Astrocyte (in vitro differentiated cells and primary cell): ENCODE measurements around the gene VWA8. TPM values are rescaled to one million over a fixed set of nuclear protein-coding genes. Genes with fewer than 3 reads are reported as not detected.

Source experiments
- DNase-seq: peaks from one replicate; pipeline ENCODE4 v3.0.0-alpha.2; 2010; ENCODE audit warnings: low read depth
- FAIRE-seq: peaks from 2 replicates; lab custom pipeline; 2011; peaks lifted over from hg19 to GRCh38; lab: Jason Lieb, UNC
- H2AFZ ChIP-seq: 2 replicates; pipeline ENCODE4 v1.6.0; 2012; ENCODE audit warnings: low read depth, low read length, inconsistent platforms
- H3K27ac ChIP-seq: 2 replicates; pipeline ENCODE4 v1.5.1; 2011; ENCODE audit warnings: low read depth, low read length, inconsistent platforms
- H3K27me3 ChIP-seq: 2 replicates; pipeline ENCODE4 v1.6.0; 2011; ENCODE audit warnings: low read length, inconsistent platforms; ENCODE audit not compliant: insufficient read depth
- H3K36me3 ChIP-seq: 2 replicates; pipeline ENCODE4 v1.5.1; 2011; ENCODE audit warnings: low read length, inconsistent platforms; ENCODE audit not compliant: insufficient read depth
- H3K4me1 ChIP-seq: 2 replicates; pipeline ENCODE4 v1.5.1; 2011; ENCODE audit warnings: low read length, inconsistent platforms; ENCODE audit not compliant: insufficient read depth
- H3K4me2 ChIP-seq: 2 replicates; pipeline ENCODE4 v1.6.0; 2012; ENCODE audit warnings: low read length, inconsistent platforms
- H3K4me3 ChIP-seq: 2 replicates; pipeline ENCODE4 v1.5.1; 2011; ENCODE audit warnings: low read depth, mild to moderate bottlenecking, low read length, inconsistent platforms; ENCODE audit not compliant: insufficient read depth
- H3K79me2 ChIP-seq: 2 replicates; pipeline ENCODE4 v1.6.0; 2012; ENCODE audit warnings: mild to moderate bottlenecking, low read length, inconsistent platforms; ENCODE audit not compliant: insufficient read depth
- H3K9ac ChIP-seq: 2 replicates; pipeline ENCODE4 v1.6.0; 2012; ENCODE audit warnings: mild to moderate bottlenecking, low read length, inconsistent platforms
- H3K9me3 ChIP-seq: 2 replicates; pipeline ENCODE4 v1.5.1; 2012; ENCODE audit warnings: low read depth, mild to moderate bottlenecking, low read length, inconsistent platforms; ENCODE audit not compliant: insufficient read depth
- H4K20me1 ChIP-seq: 2 replicates; pipeline ENCODE4 v1.6.0; 2012; ENCODE audit warnings: low read length, inconsistent platforms; ENCODE audit not compliant: insufficient read depth
- H3K27ac Mint-ChIP-seq: one replicate; pipeline ENCODE4 v1.8.0; 2021; ENCODE audit warnings: mild to moderate bottlenecking, mixed read lengths; ENCODE audit not compliant: unreplicated experiment
- H3K27me3 Mint-ChIP-seq: one replicate; pipeline ENCODE4 v1.8.0; 2021; ENCODE audit warnings: low read depth, mixed read lengths; ENCODE audit not compliant: unreplicated experiment
- H3K36me3 Mint-ChIP-seq: one replicate; pipeline ENCODE4 v1.8.0; 2021; ENCODE audit warnings: low read depth, mixed read lengths; ENCODE audit not compliant: unreplicated experiment
- H3K4me1 Mint-ChIP-seq: one replicate; pipeline ENCODE4 v1.8.0; 2021; ENCODE audit warnings: low read depth, mixed read lengths; ENCODE audit not compliant: unreplicated experiment
- H3K4me3 Mint-ChIP-seq: one replicate; pipeline ENCODE4 v1.8.0; 2021; ENCODE audit warnings: mild to moderate bottlenecking, moderate library complexity, mixed read lengths; ENCODE audit not compliant: unreplicated experiment
- H3K9me3 Mint-ChIP-seq: one replicate; pipeline ENCODE4 v1.8.0; 2021; ENCODE audit warnings: mild to moderate bottlenecking, mixed read lengths; ENCODE audit not compliant: unreplicated experiment
- CTCF ChIP-seq: IDR thresholded peaks from 2 replicates; pipeline ENCODE4 v1.5.1; 2011; ENCODE audit warnings: low read depth, mild to moderate bottlenecking, inconsistent platforms, low read length, moderate library complexity; ENCODE audit not compliant: insufficient read depth
- EZH2 ChIP-seq: IDR thresholded peaks from 2 replicates; pipeline ENCODE4 v1.6.1; 2012; ENCODE audit warnings: mild to moderate bottlenecking, low read length, inconsistent platforms; ENCODE audit not compliant: insufficient read depth
- total RNA-seq: library from RNA; stranded (reverse); gene quantifications from 2 replicates; pipeline ENCODE4 v1.2.1, GENCODE V29; 2021

VWA8 gene
- total RNA-seq, 1 donor from 2014 or later, result 15.6 TPM

DNA sequence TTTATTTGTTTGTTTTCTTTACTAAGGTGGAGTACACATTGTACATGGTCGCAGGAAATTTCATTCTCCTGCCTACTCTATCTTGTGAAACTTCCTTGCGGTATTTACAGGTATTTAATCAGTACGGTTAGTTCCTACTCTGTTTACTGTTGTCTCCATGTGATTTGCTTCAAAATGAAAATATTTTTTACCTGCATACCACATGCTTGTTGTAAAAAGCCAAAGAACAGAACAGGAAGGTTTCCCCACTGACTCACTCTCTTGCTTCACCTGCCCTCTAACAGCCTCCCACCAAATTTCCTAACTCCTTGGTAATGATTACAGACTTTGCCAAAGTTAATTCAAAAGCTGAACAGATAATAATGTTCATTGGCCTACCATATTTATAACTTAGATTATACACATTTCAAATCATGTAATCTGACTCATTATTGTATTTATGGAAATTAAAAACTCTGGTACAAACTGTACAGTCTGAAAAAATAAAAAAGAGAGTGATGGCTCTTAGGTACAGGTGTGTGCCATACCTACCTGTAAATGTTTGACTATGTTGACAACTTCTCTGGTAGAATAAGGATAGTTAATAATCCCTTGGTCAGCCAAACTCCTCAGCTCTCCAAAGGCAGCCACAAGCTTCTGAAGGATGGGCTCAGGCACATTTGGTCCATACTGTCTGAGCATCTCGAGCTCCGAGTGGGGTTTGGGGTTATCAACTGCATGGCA lies 239.9 kb downstream of the VWA8 start:
- TF ChIP-seq CTCF (no peak), EZH2 (no peak)
- H3K4me2 ChIP-seq, result no peak overlapping the region
- no peaks in the 10 kb centered on the region for H3K9me3 ChIP-seq
- Mint-ChIP-seq H3K36me3 (no peaks in the 10 kb centered on the region), H3K27me3 (no peaks in the 10 kb centered on the region), H3K9me3 (no peaks in the 10 kb centered on the region), H3K27ac (no peak overlapping the region), H3K4me3 (no peak overlapping the region), H3K4me1 (peaks cover 2% of the 10 kb centered on the region)
- no peaks in the 10 kb centered on the region for H4K20me1 ChIP-seq
- FAIRE-seq (no peak), DNase-seq (no peak)
- no peak overlapping the region for H3K9ac ChIP-seq
- H3K79me2 ChIP-seq, result no peaks in the 10 kb centered on the region
- H3K4me3 ChIP-seq, result no peak overlapping the region
- no peaks in the 10 kb centered on the region for H3K4me1 ChIP-seq
- H2AFZ ChIP-seq, result no peak overlapping the region
- no peaks in the 10 kb centered on the region for H3K27me3 ChIP-seq
- H3K36me3 ChIP-seq, result no peaks in the 10 kb centered on the region
- H3K27ac ChIP-seq, result no peak overlapping the region

DNA sequence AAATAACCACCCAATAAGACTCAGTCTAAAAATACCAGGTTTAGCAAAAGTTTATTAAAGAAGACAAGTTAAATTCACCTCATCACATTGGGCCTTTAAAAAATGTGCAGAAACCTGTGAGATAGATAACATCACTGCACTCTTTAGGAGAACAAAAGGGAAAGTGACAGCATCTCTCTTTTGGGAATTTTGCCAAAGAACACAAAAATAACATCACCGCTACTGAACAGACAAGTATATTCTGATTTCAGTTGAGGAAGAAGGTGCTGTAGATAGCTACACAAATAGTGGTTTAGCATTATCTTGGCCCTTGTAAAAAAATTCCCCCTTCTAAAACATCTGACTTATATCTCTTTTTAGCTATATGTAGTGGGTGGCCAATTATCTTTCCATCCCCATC lies 244.7 kb downstream of the VWA8 start:
- no peak for TF ChIP-seq CTCF
- no peak for TF ChIP-seq EZH2
- no peak overlapping the region for H3K4me3 Mint-ChIP-seq
- Histone ChIP-seq H3K4me1 (no peaks in the 10 kb centered on the region), H3K4me3 (no peak overlapping the region), H3K4me2 (no peak overlapping the region), H3K27me3 (no peaks in the 10 kb centered on the region), H3K9ac (no peak overlapping the region), H2AFZ (no peak overlapping the region), H3K36me3 (no peaks in the 10 kb centered on the region), H3K79me2 (no peaks in the 10 kb centered on the region), H3K9me3 (no peaks in the 10 kb centered on the region), H3K27ac (no peak overlapping the region), H4K20me1 (no peaks in the 10 kb centered on the region)
- H3K27me3 Mint-ChIP-seq, result no peaks in the 10 kb centered on the region
- FAIRE-seq (peak; percentile 49), DNase-seq (no peak)
- no peaks in the 10 kb centered on the region for H3K9me3 Mint-ChIP-seq
- H3K4me1 Mint-ChIP-seq, result peaks cover 2% of the 10 kb centered on the region
- H3K36me3 Mint-ChIP-seq, result peaks cover 2% of the 10 kb centered on the region
- no peak overlapping the region for H3K27ac Mint-ChIP-seq

DNA sequence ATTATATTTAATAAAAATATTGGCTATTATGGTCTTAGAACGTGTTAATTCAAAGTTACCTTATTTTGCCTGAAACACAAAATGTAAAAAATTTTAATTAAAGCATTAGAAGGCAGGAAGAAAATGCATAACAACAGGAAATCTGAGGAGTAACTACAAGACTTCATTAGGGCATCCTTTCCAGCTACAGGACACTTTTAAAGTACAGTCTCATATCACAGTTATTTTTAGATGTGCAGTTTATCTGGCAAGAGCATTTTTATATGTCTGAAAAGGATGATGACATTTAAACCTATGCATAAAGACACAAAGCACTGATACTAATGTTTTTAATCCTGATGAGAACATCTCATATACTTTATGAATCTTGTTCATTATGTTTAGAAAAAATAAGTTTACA lies 247.5 kb downstream of the VWA8 start:
- Histone ChIP-seq H3K36me3 (no peaks in the 10 kb centered on the region), H3K9me3 (no peaks in the 10 kb centered on the region), H3K27ac (no peak overlapping the region), H2AFZ (no peak overlapping the region), H3K79me2 (no peaks in the 10 kb centered on the region), H3K9ac (no peak overlapping the region), H3K4me2 (no peak overlapping the region), H3K4me3 (no peak overlapping the region), H3K27me3 (no peaks in the 10 kb centered on the region), H3K4me1 (no peaks in the 10 kb centered on the region), H4K20me1 (no peaks in the 10 kb centered on the region)
- Mint-ChIP-seq H3K27me3 (no peaks in the 10 kb centered on the region), H3K4me1 (peaks cover 2% of the 10 kb centered on the region), H3K27ac (no peak overlapping the region), H3K4me3 (no peak overlapping the region), H3K36me3 (peaks cover 5% of the 10 kb centered on the region), H3K9me3 (no peaks in the 10 kb centered on the region)
- no peak for FAIRE-seq
- TF ChIP-seq CTCF (no peak), EZH2 (no peak)
- no peak for DNase-seq
